HEK293T (cell line): ENCODE measurements around the gene RNF207.

Experiments
- BHLHE40 ChIP-seq: fragments of 450-650 bp; IDR thresholded peaks from 2 replicates; pipeline ENCODE4 v1.6.1; 2016; ENCODE audit warnings: mild to moderate bottlenecking, moderate library complexity, borderline replicate concordance
- CTBP1 ChIP-seq: fragments of 450-650 bp; IDR thresholded peaks from 2 replicates; pipeline ENCODE4 v1.6.1; 2016; ENCODE audit warnings: borderline replicate concordance
- ELF4 ChIP-seq: fragments of 450-650 bp; IDR thresholded peaks from 2 replicates; pipeline ENCODE4 v1.6.1; 2017; ENCODE audit warnings: antibody characterized with exemption
- FOXA1 ChIP-seq: fragments of 450-650 bp; IDR thresholded peaks from 2 replicates; pipeline ENCODE4 v1.6.1; 2016; ENCODE audit warnings: mild to moderate bottlenecking
- FOXK2 ChIP-seq: fragments of 450-650 bp; IDR thresholded peaks from 2 replicates; pipeline ENCODE4 v1.6.1; 2016; ENCODE audit warnings: mild to moderate bottlenecking
- FOXM1 ChIP-seq: fragments of 450-650 bp; IDR thresholded peaks from 2 replicates; pipeline ENCODE4 v1.6.1; 2017; ENCODE audit warnings: mild to moderate bottlenecking, borderline replicate concordance
- HDGF ChIP-seq: fragments of 450-650 bp; IDR thresholded peaks from 2 replicates; pipeline ENCODE4 v1.6.1; 2017; ENCODE audit warnings: antibody characterized with exemption, borderline replicate concordance
- NFRKB ChIP-seq: fragments of 450-650 bp; IDR thresholded peaks from 2 replicates; pipeline ENCODE4 v1.6.1; 2016; ENCODE audit warnings: mild to moderate bottlenecking, moderate library complexity
- SP1 ChIP-seq: fragments of 450-650 bp; IDR thresholded peaks from 2 replicates; pipeline ENCODE4 v1.6.1; 2017
- SUZ12 ChIP-seq: fragments of 450-650 bp; IDR thresholded peaks from 2 replicates; pipeline ENCODE4 v1.6.1; 2016; ENCODE audit warnings: mild to moderate bottlenecking
- TARDBP ChIP-seq: fragments of 450-650 bp; IDR thresholded peaks from 2 replicates; pipeline ENCODE4 v1.6.1; 2016
- ZNF384 ChIP-seq: fragments of 450-650 bp; IDR thresholded peaks from 2 replicates; pipeline ENCODE4 v1.6.1; 2016

- no peak for TF ChIP-seq BHLHE40
- no peak for TF ChIP-seq SP1
- TF ChIP-seq ELF4, result no peak
- TF ChIP-seq FOXM1, result no peak
- TF ChIP-seq SUZ12, result no peak
- no peak for TF ChIP-seq TARDBP
- TF ChIP-seq FOXK2, result no peak
- no peak for TF ChIP-seq FOXA1
- TF ChIP-seq ZNF384, result no peak
- TF ChIP-seq CTBP1, result no peak
- no peak for TF ChIP-seq HDGF
- no peak for TF ChIP-seq NFRKB
Measured at GRCh38 chr1:6269296-6269695, 63.4 kb downstream of the RNF207 start.
